ENCODE results near the gene SPAG6.

The SPAG6 gene

GRCh38 chr10:22464966-22465629 is 119.8 kb downstream of the SPAG6 start:
- no peak for DNase-seq

GRCh38 chr10:22466763-22467334 is 121.6 kb downstream of the SPAG6 start:
- no peak for DNase-seq
